Progenitor cell of endocrine pancreas (in vitro differentiated cells): ENCODE measurements around the gene FOXB1. TPM values are rescaled to one million over a fixed set of nuclear protein-coding genes. Genes with fewer than 3 reads are reported as not detected.

ENCODE experiments used
- DNase-seq: peaks from one replicate; pipeline ENCODE4 v3.0.0; 2021; ENCODE audit warnings: low spot score; ENCODE audit not compliant: unreplicated experiment
- H3K27ac Mint-ChIP-seq: 2 replicates; pipeline ENCODE4 v1.8.0; 2021; ENCODE audit warnings: mild to moderate bottlenecking, moderate library complexity, mixed read lengths
- H3K27me3 Mint-ChIP-seq: 2 replicates; pipeline ENCODE4 v1.8.0; 2021; ENCODE audit warnings: mixed read lengths
- H3K36me3 Mint-ChIP-seq: 2 replicates; pipeline ENCODE4 v1.8.0; 2022; ENCODE audit warnings: mixed read lengths; ENCODE audit not compliant: insufficient read depth
- H3K4me1 Mint-ChIP-seq: 2 replicates; pipeline ENCODE4 v1.8.0; 2021; ENCODE audit warnings: low read depth, mixed read lengths
- H3K4me3 Mint-ChIP-seq: 2 replicates; pipeline ENCODE4 v1.8.0; 2021; ENCODE audit warnings: low read depth, mild to moderate bottlenecking, moderate library complexity, mixed read lengths
- H3K9me3 Mint-ChIP-seq: 2 replicates; pipeline ENCODE4 v1.8.0; 2021; ENCODE audit warnings: low read depth, mixed read lengths
- total RNA-seq: library from RNA; stranded (reverse); gene quantifications from 2 replicates; pipeline ENCODE4 v1.2.1, GENCODE V29; 2021
- TF ChIP-seq, protein P1 (sequence below): fragments of 200-600 bp; sonication (generic); IDR thresholded peaks from one replicate; pipeline ENCODE4 v1.5.0; 2021; ENCODE audit warnings: antibody characterized with exemption, mild to moderate bottlenecking; ENCODE audit not compliant: unreplicated experiment

Gene FOXB1
- total RNA-seq, 1 donor from 2014 or later, result not detected

DNA sequence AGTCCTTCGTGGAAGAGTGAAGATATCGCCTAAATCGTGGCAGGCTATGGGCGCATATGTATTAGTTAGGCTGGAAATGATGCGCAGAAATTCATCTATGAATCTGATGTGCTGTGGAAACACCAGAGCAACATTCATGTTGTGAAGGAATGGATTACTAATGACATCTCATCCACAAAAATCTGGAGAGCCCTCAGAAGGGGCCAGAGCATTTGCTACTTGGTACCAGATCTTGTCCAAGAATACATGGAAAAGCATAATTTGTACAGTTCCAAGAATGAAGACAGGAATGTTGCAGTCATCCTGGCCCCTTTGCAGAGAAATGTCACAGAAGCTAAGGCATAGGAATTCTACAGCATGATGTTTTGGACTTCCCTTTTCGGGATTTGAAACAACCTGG, 38.4 kb upstream of the FOXB1 start:
- TF ChIP-seq, protein P1, sequence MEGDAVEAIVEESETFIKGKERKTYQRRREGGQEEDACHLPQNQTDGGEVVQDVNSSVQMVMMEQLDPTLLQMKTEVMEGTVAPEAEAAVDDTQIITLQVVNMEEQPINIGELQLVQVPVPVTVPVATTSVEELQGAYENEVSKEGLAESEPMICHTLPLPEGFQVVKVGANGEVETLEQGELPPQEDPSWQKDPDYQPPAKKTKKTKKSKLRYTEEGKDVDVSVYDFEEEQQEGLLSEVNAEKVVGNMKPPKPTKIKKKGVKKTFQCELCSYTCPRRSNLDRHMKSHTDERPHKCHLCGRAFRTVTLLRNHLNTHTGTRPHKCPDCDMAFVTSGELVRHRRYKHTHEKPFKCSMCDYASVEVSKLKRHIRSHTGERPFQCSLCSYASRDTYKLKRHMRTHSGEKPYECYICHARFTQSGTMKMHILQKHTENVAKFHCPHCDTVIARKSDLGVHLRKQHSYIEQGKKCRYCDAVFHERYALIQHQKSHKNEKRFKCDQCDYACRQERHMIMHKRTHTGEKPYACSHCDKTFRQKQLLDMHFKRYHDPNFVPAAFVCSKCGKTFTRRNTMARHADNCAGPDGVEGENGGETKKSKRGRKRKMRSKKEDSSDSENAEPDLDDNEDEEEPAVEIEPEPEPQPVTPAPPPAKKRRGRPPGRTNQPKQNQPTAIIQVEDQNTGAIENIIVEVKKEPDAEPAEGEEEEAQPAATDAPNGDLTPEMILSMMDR, result no peak
- no peak overlapping the region for H3K4me3 Mint-ChIP-seq
- peaks cover 4% of the 10 kb centered on the region for H3K36me3 Mint-ChIP-seq
- H3K4me1 Mint-ChIP-seq, result no peaks in the 10 kb centered on the region
- H3K27me3 Mint-ChIP-seq, result peaks cover 37% of the 10 kb centered on the region
- H3K27ac Mint-ChIP-seq, result no peak overlapping the region
- H3K9me3 Mint-ChIP-seq, result peaks cover 21% of the 10 kb centered on the region
- DNase-seq, result no peak

DNA sequence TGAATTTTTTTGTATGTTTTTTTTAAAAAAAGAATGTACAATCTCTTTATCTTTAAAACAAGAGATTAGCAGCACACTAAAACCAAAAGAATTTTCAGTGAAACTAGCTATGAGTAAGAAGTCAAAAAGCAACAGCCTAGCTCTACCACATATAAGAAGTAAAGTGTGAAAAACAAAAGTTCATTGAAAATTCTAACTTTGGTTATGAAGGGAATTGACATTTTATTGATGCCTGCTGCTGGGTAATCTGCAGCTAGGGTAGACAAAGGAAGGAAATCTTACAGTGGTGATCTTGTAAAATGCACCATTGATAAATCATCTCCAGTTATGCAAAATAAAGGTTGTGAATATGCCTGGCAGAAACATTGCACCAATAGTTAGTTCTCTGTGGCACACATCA, 37.8 kb upstream of the FOXB1 start:
- TF ChIP-seq, protein P1, result no peak
- H3K27ac Mint-ChIP-seq, result no peak overlapping the region
- H3K4me1 Mint-ChIP-seq, result no peaks in the 10 kb centered on the region
- DNase-seq, result no peak
- peaks cover 3% of the 10 kb centered on the region for H3K36me3 Mint-ChIP-seq
- H3K27me3 Mint-ChIP-seq, result peaks cover 39% of the 10 kb centered on the region
- H3K9me3 Mint-ChIP-seq, result peaks cover 17% of the 10 kb centered on the region
- no peak overlapping the region for H3K4me3 Mint-ChIP-seq

DNA sequence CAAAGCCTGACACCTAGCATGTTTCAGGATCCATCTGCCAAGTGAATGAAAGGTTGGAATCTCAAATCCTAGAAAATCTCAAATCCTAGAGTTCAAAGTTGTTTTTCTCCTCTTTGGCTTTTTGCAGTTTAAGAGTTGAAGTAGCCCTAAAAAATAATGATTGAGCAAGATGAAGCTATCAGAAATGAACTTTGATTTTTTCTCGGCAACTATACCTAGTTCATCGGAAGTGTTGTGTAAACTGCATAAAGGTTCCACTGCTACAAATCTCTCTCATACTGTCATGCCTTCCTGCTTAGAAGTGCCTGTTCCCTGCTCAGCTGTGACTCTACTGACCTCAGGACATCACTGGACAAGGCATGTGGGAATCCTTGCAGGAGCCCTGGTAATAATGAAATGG, 35.8 kb upstream of the FOXB1 start:
- no peak for DNase-seq
- Mint-ChIP-seq H3K4me1 (no peaks in the 10 kb centered on the region), H3K27ac (no peak overlapping the region), H3K9me3 (peaks cover 6% of the 10 kb centered on the region), H3K27me3 (peaks cover 50% of the 10 kb centered on the region), H3K4me3 (no peak overlapping the region), H3K36me3 (no peaks in the 10 kb centered on the region)
- TF ChIP-seq, protein P1, result no peak

DNA sequence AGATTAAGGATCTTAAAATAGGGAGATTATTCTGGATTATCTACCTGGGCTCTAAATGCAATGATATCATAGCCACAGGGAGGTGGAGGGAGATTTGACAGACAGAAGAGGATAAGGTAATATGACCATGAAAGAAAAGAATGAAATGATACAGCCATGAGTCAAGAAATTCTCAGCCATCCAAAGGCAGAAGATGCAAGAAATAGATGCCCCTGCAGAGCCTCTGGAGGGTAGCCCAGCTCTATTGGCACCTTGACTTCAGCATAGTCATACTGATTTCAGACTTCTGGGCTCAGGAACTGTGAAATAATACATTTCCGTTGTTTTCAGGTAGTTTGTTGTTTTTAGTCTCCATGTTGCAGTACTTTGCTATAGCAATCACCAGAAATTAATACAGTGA, 31.9 kb upstream of the FOXB1 start:
- no peak overlapping the region for H3K4me3 Mint-ChIP-seq
- H3K27ac Mint-ChIP-seq, result no peak overlapping the region
- DNase-seq, result no peak
- H3K4me1 Mint-ChIP-seq, result no peaks in the 10 kb centered on the region
- H3K27me3 Mint-ChIP-seq, result peaks cover 44% of the 10 kb centered on the region
- H3K9me3 Mint-ChIP-seq, result peaks cover 3% of the 10 kb centered on the region
- TF ChIP-seq, protein P1, result no peak
- H3K36me3 Mint-ChIP-seq, result no peaks in the 10 kb centered on the region

DNA sequence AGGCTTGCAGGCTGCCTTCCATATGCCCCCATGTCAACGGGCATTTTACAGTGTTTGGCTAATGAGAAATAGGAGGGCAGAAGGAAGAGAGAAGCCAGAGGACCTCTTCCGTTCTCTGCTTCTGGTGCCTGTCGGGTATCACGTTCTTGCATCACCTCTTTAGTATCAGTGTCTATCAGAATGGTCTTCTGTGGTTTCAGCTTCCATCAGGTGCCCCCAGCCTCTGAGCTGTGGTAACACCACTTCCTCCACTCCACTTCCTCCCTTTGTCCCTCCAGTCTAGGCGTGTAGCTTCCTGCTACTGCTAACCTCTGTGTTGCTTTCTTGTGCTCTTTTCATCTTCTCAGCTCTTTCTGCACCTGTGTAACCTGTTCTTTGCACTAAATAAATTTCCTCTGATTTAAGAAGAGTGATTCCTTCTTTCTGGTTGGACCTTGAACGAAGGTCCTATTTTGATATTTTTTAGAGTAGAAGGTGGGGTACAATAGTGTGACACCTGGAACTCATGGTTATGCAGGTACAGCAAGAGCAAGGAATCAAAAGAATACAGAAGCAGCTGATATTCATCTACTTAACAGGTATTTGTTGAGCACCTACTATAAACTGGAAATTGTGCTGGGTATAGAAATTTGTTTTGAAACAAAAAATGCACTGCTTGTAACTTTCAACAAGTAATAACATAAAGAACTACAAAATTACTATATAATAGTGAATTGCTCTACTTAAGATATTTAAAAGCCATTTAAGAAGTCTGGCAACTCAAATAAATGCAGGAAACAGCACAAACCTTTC, 27.4 kb upstream of the FOXB1 start:
- Mint-ChIP-seq H3K27ac (no peak overlapping the region), H3K4me3 (no peak overlapping the region), H3K27me3 (peaks cover 33% of the 10 kb centered on the region), H3K9me3 (no peaks in the 10 kb centered on the region), H3K4me1 (no peaks in the 10 kb centered on the region), H3K36me3 (no peaks in the 10 kb centered on the region)
- TF ChIP-seq, protein P1, result no peak
- DNase-seq, result no peak
